GM21423 (cell line): ENCODE results near the gene SDF4.
"Not testable (repeated sequence)": the region's sequence is repeated elsewhere in the genome, so short reads cannot be mapped to it uniquely, and the experiment has no call there.

Experiments used
- ATAC-seq: cut with Tn5 transposase; IDR thresholded peaks from one replicate; pipeline ENCODE4 v1.9.1; 2021; ENCODE audit warnings: mild to moderate bottlenecking, moderate library complexity; ENCODE audit not compliant: unreplicated experiment

SDF4 gene

DNA sequence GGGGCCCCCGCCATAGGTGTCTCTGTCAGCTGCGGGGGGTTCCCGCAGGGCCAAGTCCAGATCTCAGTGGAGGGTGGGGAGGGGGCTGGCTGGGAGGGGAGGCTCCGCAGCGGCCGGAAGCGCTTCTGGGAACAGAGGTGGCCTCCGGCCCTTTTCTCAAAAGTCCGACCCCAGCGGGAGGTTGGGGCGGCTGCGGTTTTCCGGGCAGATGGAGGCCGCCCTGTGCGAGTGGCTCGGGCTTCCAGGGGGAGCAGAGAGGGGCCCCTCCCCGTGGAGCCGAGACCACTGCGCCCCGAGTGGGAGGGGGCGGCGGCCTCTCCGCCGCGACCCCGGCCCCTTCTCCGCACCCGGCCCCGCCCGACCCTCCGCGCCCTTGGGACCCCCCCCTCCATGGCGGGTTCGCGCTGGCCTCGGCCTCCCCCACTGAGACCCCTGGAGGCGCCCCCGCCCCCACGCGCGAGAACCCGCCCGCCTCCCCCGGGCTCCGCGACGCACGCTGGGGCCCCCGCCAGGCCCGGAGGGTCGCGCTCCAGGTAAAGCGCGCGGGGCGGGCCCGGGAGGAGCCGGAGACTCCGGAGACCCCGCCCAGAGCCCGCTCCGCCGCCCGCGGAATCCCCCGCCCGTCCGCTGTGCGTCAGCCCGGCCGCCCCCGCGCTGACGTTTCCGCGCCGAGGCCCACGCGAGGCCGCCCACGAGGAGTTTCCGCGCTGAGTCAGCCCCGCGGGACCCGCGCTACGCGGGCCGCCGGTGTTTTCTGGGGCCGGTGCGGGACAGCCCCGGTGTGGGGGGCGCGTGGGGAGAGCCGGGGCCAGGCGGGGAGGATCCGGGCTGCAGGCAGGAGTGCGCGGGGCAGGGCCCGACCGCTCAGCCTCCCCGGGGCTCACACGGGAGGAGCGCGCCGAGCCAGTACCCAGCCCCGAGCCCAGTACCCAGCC lies 30.7 kb downstream of the SDF4 start:
- ATAC-seq: peak; percentile 51

DNA sequence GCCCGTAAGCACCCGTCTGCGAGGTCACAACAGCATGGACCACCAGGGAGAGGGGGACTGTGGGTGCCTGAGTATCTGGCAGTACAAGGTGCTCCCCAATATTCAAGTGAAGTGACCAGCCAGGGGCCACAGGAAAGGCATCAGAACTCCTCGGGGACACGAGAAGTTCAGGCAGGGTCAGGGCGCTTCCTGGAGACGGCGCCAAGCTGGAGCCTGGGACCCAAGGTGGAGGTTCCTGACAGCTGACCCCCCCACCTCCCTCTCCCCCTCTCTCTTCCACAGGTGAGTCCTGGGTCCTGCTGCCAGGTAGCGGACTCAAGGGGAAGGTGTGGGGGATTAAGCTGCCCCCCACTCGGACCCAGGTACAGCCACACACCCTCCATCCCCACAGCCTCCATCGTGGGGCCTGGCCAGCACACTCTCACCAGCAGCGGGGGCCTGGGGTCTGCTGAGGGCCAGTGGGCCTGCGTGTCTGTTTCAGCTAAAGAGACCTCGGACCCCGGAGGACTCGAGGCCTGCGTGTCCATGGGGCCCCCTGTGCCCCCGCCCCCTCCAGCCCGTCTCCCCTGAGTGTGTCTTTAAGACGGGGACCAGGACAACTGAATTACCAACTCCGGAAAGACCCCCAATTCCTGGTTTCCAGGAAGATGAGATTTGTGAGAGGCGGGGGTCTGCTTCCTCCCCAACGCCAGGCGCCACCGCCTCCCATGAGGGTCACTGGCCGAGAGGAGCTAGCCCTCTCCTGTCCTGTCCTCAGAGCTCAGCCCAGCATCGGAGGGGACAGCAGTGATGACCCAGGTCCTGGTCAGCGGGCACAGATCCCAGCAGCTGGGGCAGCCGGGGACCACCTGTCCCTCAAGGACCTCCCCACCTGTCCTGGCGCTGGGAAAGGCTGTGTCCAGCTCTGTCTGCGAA lies 31.6 kb downstream of the SDF4 start:
- ATAC-seq: no peak

DNA sequence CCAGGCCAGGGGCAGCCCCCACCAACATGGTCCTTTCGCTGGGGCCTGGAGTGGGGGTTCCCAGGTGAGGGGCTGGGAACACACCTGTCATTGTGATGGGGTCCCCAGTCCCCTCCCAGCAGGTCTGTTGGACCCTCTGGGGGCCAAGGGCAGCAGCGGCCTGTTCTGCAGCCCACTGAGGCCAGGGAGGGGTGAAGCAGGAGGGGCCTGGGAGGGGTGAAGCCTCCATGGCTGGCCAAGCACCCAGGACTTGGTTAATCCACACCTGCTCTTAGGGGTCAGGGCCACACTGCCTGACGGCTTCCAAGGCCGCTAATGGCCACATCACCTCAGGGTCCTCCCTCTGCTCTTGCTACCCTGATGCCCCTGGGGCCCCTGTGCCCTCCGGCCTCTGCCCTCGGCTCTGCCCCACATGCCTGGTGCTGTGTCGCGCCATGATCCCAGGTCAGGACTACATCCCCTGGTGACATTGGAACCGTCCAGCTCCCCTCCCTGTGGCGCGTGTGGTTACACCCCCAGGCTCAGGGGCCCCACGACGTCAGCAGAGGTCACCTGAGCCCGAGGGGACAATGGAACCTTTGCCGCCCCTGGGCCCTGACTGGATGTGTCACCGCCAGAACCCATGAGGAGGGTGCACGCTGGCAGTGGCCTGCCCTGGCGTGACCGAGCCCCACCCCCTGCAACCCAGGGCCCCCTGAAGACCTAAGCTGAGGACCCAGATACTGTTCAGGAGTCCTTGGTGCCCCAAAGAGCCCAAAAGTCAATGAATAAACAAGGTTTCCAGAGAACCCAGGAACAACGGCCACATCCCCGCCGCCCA lies 32.5 kb downstream of the SDF4 start:
- no peak for ATAC-seq

DNA sequence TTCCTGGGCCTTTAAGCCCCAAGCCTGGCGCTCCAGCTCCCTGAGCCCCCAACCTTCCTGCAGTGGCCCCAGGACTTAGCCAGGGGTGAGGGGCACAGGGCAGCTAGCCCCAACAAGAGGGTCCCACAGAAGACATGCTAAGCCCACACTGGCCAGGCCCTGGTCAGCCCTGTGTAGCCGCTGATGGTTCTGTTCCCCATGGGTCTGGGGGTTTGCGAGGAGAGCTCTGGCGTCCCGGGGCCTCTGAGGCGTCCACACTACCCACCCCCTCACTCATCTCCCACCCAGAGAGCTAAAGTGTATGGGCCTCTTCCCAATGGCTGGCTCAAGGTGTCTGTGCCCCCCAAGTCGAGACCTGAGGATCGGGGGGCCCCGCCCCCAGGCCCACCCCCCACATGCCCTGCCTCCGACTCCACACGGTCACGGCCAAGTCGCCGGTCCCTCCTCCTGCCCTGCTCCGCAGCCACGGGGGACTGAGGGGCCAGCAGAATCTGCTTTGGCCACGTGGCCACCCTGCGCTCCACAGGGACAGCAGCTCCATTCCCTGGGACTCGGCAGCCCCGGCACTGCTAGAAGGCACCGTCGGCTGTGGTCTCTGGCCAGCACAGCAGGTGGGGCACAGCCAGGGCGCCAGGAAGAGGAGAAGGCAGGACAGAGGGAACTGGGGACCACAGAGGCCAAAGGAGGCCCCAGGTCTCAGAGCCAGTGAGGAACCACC lies 33.2 kb downstream of the SDF4 start:
- ATAC-seq: no peak

DNA sequence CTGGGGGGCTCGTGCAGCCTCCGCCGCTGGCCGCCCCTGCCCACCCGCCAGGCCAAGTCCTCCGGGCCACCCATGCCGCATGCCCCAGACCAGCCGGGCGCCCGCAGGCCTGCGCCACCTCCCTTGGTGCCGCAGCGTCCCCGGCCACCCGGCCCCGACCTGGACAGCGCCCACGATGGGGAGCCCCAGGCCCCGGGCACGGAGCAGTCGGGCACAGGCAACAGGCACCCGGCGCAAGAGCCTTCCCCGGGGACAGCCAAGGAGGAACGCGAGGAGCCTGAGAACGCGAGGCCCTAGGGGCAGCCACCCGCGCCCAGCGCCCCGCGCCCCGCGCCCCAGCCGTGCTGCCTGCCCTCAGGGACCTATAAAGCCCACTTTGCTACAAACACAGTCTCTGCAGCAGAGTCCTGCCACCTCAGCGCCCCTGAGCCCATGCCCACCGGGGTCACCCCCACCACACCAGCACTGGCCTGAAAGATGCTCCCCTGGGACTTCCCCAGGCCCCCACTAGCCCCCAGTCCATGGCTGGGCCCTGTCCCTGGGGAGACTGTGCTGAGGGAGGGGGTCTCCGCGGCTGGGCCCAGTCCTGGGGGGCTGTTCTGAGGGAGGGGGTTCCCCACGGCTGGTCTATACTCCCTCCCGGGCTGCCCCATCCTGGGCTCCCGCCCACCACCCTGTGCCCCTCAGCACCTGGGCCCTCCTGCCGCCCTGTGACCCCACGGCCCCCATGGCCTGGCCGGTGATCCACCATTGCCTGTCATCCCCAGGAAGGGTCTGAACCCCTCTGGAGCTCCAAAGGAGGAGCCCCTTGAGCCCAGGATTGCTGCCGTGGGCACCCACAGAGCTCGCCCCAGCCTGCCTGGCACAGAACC lies 34.0 kb downstream of the SDF4 start:
- no peak for ATAC-seq

DNA sequence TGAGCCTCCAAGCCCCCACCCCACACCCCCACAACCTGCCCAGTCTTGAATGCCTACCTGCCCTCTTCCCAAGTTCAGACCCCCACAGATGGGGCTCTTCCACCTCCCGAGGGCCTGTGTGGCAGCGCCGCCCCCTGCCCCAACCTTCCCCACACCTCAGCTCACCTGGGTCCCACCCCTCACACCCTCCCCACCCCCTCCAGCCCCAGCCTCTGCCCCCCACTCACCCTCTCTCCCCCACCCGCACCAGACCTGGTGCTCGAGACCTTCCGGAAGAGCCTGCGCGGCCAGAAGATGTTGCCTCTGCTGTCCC lies 34.7 kb downstream of the SDF4 start:
- ATAC-seq: no peak

DNA sequence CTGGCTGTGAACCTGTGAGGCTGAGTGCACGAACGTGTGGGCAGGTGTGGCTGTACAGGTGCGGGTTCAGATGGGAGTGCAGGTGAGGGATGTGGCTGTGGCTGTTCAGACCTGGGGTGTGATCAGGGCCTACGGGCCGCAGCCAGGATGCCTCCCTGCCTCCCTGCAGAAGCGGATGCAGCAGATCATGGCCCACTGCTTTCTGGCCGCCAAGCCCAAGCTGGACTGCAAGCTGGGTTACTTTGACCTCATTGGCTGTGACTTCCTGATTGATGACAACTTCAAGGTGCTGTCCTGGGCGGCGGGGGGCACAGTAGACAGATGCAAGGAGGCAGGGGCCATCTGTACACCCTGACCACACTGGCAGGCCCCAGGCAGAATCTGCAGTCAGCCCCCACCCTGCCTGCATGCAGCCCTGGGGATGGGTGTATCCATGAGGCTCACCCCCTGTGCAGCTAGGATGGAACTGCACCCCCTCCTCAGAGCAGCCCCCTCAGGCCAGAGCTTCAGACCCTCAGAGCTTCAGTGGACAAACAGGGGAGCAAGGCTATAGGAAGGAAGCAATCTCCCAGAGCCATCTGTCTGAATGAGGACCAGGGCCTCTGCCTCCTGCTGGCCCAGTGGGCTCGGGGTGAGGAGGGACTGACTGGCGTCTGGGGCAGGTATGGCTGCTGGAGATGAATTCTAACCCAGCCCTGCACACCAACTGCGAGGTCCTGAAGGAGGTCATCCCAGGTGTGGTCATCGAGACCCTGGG lies 35.2 kb downstream of the SDF4 start:
- ATAC-seq: no peak

DNA sequence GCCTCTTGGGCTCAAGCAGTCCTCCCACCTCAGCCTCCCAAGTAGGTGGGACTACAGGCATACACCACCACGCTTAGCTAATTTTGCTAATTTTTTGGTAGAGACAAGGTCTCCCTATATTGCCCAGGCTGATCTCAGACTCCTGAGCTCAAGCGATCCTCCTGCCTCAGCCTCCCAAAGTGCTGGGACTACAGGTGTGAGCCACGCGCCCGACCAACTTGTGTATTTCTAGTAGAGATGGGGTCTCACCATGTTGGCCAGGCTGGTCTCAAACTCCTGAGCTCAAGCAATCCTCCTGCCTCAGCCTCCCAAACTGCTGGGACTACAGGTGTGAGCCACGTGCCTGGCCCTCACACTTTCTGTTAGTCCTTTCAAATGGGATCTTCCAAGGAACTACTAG lies 36.1 kb downstream of the SDF4 start:
- not testable (repeated sequence) for ATAC-seq

DNA sequence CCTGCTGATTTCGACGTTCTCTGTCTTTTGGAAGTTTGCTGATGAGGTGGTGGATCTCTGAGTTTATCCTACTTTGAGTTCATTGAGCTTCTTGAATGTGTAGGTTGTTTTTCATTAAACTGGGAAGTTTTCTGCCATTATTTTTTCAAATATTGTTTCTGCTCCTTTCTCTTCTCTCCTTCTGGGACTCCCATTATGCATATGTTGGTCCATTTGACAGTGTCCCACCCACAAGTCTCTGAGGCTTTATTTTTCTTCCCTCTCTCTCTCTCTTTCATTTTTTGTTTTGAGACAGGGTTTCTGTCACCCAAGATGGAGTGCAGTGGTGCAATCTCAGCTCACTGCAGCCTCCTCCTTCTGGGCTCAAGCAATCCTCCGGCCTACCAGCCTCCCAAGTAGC lies 37.1 kb downstream of the SDF4 start:
- ATAC-seq: no peak

DNA sequence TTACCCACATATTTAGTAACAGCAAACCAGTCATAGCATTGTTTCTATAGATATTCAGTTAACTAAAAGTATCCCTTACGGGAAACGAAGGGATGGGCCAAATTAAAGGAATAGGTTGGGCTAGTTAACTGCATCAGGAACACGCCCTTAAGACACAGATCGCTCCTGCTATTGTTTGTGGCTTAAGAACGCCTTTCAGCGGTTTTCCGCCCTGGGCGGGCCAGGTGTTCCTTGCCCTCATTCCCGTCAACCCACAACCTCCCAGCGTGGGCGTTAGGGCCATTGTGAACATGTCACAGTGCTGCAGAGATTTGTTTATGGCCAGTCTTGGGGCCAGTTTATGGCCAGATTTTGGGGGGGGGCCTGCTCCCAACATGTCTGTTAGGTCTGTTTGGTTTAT lies 40.1 kb downstream of the SDF4 start:
- ATAC-seq: no peak

DNA sequence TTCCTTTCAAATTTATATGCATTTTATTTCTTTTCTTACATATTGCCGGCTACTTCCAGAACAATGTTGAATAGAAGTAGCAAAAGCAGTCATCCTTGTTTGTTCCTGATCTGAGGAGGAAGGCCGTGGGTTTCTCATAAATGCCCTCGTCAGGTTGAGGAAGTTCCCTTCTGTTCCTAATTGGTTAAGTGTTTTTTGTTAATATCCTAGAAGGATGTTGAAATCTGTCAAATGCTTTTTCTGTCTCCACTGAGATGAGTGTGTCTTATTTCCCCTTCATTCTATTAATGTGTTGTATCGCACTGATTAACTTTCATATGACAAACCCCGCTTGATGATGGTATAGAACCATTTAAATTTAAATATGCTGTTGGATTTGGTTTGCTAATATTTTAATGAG lies 42.7 kb downstream of the SDF4 start:
- ATAC-seq: no peak

DNA sequence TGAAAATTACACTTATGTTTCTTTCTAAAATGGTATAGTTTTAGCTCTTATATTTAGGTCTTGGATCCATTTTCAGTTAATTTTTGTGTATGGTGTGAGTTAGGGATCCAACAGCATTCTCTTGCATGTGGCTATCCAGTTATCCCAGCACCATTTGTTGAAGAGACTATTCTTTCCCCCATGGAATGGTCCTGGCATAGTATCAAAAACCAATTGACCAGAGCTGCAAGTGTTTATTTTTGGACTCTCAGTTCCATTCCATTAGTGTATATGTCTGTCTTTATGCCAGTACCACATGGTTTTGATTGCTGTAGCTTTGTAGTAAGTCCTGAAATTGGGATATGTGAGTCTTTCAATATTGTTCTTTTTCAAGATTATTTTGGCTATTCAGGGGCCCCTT lies 43.9 kb downstream of the SDF4 start:
- no peak for ATAC-seq

DNA sequence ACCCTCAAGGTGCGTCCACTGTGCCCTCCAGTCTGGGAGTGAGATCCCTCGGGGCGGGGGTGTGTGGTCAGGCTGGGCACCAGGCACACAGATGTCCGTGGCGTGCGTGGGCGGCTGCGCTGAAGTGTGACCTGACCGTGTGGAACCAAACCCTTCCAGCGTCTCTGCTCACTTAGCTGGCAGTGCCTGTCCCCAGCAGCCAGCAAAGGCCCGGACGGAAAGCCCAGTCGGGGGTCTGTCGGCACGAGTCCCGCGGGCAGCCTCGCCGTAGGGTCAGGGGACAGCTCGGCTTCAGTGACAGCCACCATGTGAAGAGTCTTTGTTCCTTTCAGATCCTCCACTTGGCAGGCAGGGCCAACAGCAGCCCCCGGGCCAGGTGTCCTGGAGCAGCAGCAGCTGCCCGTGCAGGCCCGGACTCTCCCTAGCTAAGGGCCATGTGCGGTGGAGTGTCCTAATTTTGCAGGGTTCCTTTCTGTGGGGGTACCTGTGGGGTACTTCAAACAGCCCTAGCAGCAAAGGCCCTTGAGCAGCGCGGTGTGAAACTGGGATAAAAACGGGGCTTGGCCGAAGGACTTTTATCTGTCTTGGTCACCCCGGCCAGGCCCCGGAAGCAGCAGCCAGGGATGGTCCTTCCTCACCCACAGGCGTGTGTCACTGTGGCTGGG lies 46.6 kb downstream of the SDF4 start:
- no peak for ATAC-seq

DNA sequence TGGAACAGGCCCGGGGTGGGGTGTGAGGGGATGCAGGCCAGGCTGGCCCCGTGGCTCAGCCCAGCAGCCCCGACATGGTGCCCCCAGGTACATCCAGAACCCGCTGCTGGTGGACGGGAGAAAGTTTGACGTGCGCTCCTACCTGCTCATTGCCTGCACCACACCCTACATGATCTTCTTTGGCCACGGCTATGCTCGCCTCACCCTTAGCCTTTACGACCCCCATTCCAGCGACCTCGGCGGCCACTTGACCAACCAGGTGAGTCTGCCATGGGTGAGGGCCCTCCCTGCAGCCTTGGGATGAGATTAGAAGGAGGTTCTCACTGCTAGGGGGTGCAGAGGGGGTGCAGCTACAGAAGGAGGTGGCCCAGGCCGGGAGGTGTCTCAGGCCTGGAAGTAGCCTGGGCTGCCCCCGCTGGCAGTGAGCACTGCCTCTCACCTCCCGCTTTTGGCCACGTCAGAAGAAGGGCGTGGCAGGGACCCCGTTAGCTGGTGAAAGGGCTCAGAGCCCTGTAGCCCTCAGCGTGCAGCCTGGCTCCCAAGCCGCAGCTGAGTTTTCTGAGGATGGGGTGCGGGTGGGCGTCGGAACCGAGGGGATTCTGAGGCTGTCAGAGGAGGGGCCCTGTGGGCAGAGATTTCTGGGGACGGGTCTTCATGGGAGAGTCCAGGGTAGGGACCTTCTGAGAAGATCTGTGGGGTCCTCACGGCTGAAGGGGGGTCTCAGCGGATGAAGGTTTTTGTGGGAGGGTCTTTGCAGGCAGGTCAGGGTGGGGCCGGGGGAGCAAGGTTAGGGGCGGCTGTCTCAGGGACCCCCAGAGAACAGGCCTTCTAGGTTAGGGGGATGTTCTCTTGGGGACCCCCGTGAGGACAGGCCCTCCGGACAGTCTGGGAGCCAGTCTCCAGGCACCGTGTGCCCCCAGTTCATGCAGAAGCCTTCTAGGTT lies 47.7 kb downstream of the SDF4 start:
- no peak for ATAC-seq

DNA sequence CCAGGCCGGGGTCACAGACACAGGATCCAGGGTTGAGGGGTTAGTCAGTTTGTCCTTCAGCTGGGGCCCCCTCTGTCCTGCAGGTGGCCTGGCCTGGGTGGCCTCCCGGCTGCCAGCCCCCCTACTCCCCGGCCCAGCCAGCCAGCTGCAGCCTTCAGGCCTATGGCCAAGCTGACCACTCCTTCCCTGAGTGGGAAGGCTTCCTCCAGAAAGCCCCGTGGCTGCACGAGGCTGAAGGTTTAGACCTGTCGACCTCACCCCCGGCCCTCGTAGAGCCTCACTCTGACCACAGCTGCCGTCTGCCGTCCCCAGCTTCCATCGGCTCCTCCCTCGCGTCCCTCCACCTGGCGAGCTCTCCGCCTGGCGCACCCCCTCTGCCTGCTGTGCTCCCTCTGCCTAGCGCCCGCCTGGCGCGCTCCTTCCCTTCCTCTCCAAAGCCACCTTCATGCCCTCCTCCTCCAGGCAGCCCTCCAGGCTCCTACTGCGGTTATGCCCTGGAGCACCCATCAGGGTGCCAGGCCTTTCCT lies 48.5 kb downstream of the SDF4 start:
- no peak for ATAC-seq

DNA sequence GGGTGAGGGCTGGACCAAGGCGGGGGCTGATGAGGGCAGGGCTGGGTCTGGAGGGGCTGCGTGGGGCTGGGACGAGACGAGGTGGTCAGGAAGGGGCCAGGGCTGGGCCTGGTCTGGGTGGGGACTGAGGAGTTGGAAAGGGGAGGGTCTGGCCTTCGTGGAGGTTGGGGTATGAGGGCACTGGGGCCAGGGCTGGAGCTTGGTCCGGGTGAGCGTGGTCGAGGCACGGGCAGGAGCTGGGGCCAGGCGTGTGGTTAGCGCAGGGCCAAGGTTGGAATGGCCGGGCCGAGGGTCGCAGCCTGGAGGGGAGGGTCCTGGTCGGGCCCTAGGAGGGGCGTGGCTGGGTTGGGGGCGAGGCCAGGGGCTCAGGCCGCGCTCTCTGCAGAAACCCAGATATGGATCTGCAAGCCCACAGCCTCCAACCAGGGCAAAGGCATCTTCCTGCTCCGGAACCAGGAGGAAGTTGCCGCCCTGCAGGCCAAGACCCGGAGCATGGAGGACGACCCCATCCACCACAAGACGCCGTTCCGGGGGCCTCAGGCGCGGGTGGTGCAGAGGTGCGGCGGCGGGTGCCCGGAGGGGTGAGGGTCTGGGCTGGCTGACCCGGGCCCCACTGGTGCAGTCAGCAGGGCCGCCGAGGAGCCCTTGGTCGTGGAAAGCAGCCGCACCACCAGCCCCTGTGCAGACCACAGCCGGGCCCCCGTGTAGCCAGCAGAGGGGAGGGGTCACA lies 49.1 kb downstream of the SDF4 start:
- ATAC-seq: no peak
